GM19452 (cell line): ENCODE measurements around the gene PLIN1.

Source experiments
- ATAC-seq: cut with Tn5 transposase; IDR thresholded peaks from one replicate; pipeline ENCODE4 v1.9.1; 2021; ENCODE audit not compliant: unreplicated experiment

Gene PLIN1

DNA sequence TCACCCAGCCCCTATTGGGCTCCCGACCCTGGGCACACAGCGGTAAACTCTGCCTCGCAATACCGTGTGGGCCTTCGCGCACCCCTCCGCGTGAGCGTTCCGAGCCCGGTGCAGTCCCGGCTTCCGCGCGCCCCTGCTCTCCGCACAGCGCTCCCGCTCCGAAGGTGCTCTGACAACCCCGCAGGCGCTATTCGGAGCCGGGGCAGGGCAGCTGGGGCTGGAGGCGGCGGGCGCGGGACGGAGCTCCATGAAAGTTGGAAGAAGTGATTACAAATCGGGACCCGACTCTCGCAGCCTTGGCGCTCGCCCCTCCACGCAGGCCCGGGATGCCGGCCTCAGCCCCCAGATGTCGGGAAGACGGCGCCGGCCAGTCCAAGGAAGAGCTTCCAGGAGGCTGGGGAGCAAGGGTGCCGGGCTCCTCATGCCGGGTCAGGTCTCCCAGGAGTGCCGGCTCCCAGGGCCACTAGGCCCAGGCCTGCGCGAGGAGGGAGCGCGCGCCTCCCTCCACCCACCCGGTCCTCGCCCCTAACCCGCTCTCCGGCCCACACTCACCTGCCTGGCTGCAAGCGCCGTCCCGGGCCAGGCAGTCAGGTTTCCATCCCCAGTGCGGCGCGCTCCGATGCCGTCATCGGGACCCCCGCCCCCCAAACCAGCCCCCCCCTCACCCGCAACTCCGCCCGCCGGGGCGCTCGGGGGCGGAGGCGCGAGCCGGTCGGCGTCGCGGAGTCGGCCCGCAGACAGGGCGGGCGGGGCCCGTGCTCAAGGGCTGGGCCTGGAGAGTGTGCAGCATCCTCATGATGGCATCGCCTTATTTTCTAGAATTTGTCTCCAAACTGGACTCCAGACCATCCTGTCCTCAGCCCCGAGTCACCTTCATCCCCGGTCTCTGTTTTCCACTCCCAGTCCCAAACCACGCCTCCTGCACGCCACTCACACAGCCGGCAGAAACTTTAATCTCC, 24.0 kb downstream of the PLIN1 start, which contains the start of gene KIF7:
KIF7 (minus strand) TSS at position 621 of the 959 bp plus-strand sequence. CDS start 2,537 bp downstream, outside the sequence.
- no peak for ATAC-seq

DNA sequence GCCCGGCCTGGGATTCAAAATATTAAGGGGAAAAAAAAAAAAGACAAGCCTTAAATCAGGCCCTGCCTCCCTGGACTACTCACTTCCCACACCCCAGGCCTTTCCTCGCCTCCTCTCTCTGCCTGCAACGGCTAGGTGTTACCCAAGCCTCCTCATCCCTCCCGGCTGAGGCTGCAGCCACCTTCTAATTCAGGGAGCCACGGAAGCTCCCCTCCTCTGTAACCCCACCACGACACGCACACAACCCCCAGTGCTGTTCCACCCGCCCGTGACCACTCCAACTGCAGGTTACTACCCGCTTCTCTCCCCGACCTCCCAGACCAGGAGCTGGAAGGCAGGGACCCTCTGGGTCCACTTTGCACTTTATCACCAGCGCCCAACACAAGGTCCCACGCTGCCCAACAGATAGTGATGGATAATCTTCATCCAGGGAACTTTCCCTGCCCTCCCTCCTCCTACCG, 24.8 kb downstream of the PLIN1 start:
- ATAC-seq: no peak

GRCh38 chr15:89653578-89653977, 25.6 kb downstream of the PLIN1 start:
- ATAC-seq: no peak

- ATAC-seq: no peak
These were observed 26.5 kb downstream of the PLIN1 start for GRCh38 chr15:89652666-89653065.

- ATAC-seq: no peak
These were observed 27.0 kb downstream of the PLIN1 start for GRCh38 chr15:89652131-89652530.

DNA sequence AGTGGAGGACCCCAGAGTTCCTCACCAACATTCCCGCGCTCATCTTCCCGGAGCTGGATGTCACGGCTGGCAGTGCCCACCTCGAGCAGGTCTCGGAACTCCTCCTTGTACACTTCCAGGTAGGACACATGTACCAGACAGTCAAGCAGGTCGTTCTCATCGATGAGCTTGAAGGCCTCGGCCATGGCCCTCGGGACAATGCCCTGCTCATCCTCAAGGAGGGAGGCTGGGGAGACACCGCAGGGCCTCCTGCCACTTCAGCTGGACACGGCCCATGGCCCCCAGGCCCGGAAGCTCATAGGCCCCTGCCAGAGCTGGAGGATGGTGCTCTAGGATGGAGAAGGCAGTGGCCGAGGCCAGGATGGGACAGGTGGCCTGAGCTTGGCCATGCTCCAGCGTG, 29.5 kb downstream of the PLIN1 start:
- no peak for ATAC-seq

DNA sequence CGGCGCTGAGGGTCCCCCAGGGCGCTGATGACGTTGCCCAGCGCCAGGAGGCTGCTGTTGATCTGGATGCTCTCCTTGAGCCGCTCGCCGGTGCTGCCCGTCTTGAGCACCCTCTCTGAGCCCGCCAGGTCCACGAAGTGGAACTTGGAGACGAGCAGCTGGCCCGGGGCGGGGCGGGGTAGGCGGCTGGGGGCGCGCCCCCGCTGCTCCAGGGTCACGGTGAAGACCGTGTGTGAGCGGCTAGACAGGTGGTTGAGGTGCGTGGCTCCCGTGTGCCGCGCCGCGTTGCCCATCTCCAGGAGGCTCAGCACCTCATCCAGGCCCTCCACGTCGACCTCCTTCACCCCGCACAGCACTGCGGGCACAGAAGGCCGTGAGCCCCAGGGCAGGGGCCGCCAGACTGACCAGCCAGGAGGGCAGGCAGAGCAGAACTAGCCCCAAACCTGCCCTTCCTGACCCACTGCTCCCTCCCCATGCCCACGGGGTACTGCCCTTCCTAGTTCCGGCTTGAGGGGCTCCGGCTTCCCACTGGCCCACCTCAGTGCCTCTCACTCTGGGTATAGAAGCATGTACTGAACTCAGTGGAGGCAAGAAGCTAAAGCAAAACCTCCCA, 30.0 kb downstream of the PLIN1 start:
- ATAC-seq: no peak

DNA sequence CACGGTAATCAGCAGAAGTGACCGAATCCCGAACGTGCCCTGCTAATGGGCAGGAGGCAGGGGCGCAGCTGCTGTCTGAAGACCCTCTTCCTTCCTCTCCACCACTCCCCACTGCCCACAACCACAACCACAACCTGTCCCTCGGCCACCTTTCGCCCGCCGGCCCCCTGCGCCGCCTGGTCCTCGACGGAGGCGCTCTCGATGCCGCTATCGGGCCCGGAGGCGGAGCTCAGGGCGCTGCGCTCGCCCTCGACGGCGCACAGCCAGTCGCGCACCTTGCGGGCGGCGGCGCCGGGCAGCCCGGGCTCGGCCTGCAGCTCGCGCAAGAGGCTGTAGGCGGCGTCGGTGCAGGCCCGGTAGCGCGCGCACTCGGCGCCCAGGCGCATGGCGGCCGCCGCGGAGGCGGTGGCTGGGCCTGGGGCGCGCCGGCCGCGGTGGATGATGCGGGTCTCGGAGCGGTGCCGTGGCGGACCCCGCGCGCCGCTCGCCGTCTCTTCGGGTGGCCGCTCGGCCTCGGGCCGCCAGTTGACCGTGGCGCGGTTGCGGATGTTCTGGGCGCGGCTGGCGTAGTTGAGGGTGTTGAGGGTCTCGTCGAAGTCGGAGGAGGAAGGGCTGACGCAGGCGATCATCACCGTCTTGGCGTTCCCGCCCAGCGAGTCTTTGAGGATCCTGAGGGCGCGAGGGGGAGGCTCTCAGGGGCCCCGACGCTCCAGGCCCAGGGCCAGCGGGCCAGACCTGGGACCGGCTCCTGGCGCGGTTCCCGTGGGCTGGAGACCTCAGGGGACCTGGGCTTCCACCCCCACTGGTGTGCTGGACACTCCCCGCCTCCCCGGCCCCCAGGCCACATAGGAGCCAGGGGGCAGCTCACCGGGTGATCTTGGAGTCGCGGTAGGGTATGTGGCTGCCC, 30.8 kb downstream of the PLIN1 start:
- no peak for ATAC-seq

GRCh38 chr15:89647191-89647851, 31.8 kb downstream of the PLIN1 start:
- no peak for ATAC-seq

DNA sequence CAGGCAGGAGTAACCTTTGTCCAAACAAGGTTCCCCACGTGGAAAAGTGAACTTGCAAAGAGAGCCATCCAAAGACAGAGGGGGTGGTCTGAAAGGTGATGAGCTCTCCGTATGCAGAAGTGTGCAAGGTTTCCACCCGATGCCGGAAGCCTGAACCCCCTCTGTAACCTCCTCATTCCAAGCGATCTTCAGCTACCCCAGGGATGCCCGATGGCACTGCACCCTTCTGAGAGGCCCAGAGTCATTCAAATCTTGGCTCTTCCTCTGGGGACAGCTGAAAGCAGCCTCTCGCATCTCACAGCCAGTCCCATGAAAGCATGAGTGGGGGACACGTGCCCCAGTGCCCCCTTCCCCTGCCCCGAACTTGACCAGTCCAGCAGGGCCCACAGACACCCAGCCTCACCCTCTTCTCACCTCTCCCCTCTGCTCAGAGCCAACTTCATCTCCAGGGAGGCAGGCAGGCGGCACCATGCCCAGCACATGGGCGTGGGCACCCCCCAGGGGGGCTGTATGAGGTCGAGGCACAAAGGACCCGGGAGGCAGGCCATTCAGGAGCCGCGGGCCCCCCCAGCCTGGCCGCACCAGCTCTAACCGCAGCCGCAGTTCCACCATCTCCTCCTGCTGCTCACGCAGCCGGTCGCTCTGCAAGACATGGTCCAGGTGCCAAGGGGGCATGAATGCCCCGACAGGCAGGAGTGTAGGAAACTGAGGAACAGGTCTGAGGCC, 32.6 kb downstream of the PLIN1 start:
- ATAC-seq: no peak

DNA sequence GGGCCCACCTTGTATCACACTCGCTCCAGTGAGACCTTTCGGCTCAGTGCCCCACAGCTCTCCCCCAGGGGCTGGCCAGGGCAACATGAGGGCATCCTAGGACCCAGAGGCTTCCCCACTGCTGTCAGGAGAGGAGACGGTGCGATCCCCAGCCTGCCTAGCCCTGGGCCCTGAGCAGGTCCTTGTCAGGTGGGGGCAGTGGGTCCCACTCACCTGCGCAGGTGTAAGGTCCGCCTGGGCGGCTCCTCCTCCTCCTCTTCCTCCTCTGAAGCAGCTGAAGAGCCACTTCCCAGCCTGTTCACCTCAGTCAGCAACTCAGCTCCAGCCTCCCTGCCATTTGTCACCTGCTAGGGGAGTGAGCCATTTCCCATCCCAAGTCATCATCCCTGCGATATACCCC, 33.5 kb downstream of the PLIN1 start:
- no peak for ATAC-seq

- ATAC-seq: no peak
These were observed 37.1 kb downstream of the PLIN1 start for GRCh38 chr15:89642106-89642505.

GRCh38 chr15:89641053-89641452, 38.1 kb downstream of the PLIN1 start:
- no peak for ATAC-seq

DNA sequence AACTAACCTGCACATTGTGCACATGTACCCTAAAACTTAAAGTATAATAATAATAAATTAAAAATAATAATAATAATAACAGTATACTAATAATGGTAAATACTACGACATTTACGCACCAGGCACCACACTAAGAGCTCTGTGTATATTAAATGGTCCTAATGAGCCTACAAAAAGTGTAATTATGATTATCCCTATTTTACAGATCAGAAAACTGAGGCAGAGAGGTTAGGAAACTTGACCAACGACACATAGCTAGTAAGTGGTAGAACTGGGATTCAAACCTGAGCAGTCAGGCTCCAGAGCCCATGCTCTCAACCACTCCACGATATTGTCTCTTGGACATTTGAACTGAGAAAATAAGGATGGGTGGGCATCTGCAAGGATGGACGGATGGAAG, 38.9 kb downstream of the PLIN1 start:
- no peak for ATAC-seq

DNA sequence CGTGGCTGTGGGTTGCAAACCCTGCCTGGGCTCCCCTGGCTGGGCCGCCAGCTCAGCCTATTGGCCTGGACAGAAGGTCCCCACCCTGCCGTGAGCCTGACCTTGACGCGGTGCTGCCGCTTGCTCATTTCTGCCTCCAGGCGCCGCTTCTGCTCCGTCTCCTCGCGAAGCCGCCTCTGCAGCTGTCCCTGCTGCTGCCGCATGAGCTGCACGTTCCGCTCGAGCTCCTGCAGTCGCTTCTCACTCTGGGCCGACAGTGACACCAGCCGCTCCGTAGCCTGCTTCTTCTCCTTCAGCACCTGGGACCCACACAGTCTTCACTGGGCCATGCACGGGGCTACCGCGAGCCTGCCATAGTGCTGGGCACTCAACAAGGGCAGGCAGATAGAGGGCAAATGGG, 45.6 kb downstream of the PLIN1 start:
- ATAC-seq: no peak

DNA sequence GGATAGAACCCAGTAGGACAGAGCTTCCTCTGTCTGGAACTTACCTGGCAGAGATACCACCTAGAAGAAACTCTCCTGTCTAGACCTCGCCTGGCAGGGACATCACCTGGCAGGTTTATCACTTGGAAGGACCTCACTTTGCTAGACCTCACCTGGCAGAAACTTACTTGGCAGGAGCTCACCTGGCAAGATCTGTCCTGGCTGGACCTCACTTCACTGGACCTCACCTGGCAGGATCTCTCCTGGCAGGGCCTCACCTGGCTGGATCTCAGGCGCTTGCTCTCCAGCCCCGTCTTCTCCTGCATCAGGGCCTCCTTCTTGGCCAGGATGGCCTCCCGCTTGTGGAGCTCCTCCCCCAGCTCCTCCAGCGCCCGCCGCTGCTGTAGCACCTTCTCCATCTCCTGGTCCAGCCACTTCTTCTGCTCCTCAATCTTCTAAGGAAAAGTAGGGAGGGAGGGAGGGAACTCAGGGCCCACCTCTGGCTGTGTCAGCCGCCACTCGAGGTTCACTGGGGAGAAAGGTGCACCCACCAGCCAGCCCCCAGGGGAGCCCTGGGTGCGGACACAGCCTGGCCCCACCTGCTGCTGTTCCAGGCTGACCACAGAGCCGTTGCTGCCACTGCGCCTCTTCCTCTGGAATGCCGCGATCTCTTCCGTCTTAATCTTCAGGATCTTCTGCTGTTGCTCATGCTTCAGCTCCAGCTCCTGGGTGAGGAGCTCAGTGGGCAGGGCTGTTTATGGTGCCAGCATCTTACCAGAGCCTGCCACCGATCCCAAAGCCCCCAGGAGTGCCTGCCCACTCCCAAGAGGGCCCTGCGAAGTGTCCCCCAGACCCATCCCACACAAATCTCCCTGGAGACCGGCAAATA, 46.4 kb downstream of the PLIN1 start:
- ATAC-seq: no peak

DNA sequence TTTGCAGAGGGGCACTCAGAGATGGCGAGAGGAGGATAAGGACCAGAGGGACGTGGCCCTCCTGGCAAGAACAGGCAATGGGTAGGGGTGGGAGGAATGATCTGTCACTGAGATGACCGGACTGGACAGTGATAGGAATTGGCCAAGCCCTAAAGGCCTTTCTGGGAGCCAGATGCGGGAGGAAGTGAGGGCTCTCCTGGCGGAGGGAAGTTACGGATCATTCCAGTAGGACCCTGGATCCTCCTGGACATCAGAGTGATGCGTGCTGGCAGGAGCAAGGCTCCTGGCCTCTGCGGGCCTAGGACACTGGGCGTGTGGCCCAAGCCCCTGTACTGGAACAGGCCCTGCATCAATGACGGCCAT, 47.3 kb downstream of the PLIN1 start:
- ATAC-seq: no peak

- ATAC-seq: no peak
These were observed 47.9 kb downstream of the PLIN1 start for GRCh38 chr15:89630974-89631901.
